B cell (primary cell): ENCODE measurements around the gene ADARB2. TPM values are rescaled to one million over a fixed set of nuclear protein-coding genes. Genes with fewer than 3 reads are reported as not detected.

Source experiments
- ATAC-seq: fragments of 200-7000 bp; cut with Tn5 transposase; one replicate; pipeline ENCODE4 v1.10.0; 2021; ENCODE audit warnings: low read depth, mild to moderate bottlenecking, moderate number of reproducible peaks, moderate library complexity
- CTCF ChIA-PET: fragments of 350-600 bp; sonication (Branson Sonifier 250); formaldehyde crosslinking; loops from one replicate; lab custom pipeline; 2021; ENCODE audit warnings: antibody characterized with exemption, inconsistent platforms; lab: Charles Lee
- POLR2A ChIA-PET: fragments of 350-600 bp; sonication (Branson Sonifier 250); formaldehyde crosslinking; loops from one replicate; lab custom pipeline; 2021; ENCODE audit warnings: antibody characterized with exemption; lab: Charles Lee
- DNase-seq: peaks from one replicate; pipeline ENCODE4 v3.0.0; 2013
- H2AFZ ChIP-seq: 2 replicates; pipeline ENCODE4 v1.6.1; 2012; ENCODE audit warnings: mild to moderate bottlenecking, low read depth, low read length; ENCODE audit not compliant: insufficient read depth, poor library complexity, severe bottlenecking
- H3K27ac ChIP-seq, 2 donors: 1 replicate in 1 of 2; 2 replicates in 1 of 2; pipeline ENCODE4 v1.5.1; 2012 to 2013; ENCODE audit warnings: low read length in 2 of 2, mild to moderate bottlenecking in 2 of 2, moderate library complexity in 1 of 2
- H3K27me3 ChIP-seq, 4 experiments: fragments of 200-600 bp in 1 of 4; sonication (generic) in 1 of 4; replicated peaks in 1 of 4; 1 replicate in 2 of 4; 2 replicates in 2 of 4; pipeline versions ENCODE4 v1.6.1 to v1.7.0; 2013 to 2016; ENCODE audit warnings: low read length in 3 of 4, mild to moderate bottlenecking in 2 of 4, mixed read lengths in 1 of 4, moderate library complexity in 1 of 4; ENCODE audit not compliant: insufficient read depth in 4 of 4, control insufficient read depth in 3 of 4; ENCODE audit errors: control extremely low read depth in 1 of 4
- H3K36me3 ChIP-seq, 2 experiments: replicated peaks in 1 of 2; 1 replicate in 1 of 2; 2 replicates in 1 of 2; pipeline versions ENCODE4 v1.6.1 to v1.7.1; 2013; ENCODE audit warnings: low read length in 1 of 2; ENCODE audit not compliant: insufficient read depth in 2 of 2, control insufficient read depth in 1 of 2; ENCODE audit errors: control extremely low read depth in 1 of 2, extremely low read depth in 1 of 2
- H3K4me1 ChIP-seq, 2 donors: fragments of 200-600 bp in 1 of 2; sonication (generic) in 1 of 2; 1 replicate in 1 of 2; 2 replicates in 1 of 2; pipeline versions ENCODE4 v1.5.1 to v1.6.1; 2013 to 2017; ENCODE audit warnings: low read length in 2 of 2; ENCODE audit not compliant: control insufficient read depth in 2 of 2, insufficient read depth in 2 of 2
- H3K4me2 ChIP-seq: replicated peaks from 2 replicates; pipeline ENCODE3; 2012; ENCODE audit warnings: mild to moderate bottlenecking, low read depth, low read length; ENCODE audit not compliant: poor library complexity, severe bottlenecking
- H3K4me3 ChIP-seq, 5 experiments: fragments of 200-600 bp in 1 of 5; sonication (generic) in 1 of 5; 1 replicate in 3 of 5; 2 replicates in 2 of 5; pipeline versions ENCODE4 v1.5.1 to v1.7.0; 2011 to 2016; ENCODE audit warnings: low read length in 4 of 5, mild to moderate bottlenecking in 4 of 5, low read depth in 2 of 5, control low read depth in 1 of 5, moderate library complexity in 1 of 5; ENCODE audit not compliant: insufficient read depth in 1 of 5; ENCODE audit errors: control extremely low read depth in 1 of 5, extremely low read depth in 1 of 5
- H3K79me2 ChIP-seq: fragments of 200-600 bp; sonication (generic); one replicate; pipeline ENCODE4 v1.6.0; 2016; ENCODE audit warnings: low read length; ENCODE audit not compliant: control insufficient read depth, insufficient read depth
- H3K9ac ChIP-seq: fragments of 200-600 bp; sonication (generic); 2 replicates; pipeline ENCODE4 v1.6.1; 2017; ENCODE audit warnings: mild to moderate bottlenecking, low read length, moderate library complexity
- H3K9me3 ChIP-seq, 3 donors: one replicate each; pipeline versions ENCODE4 v1.6.1 to v1.7.1; 2013; ENCODE audit warnings: low read length in 2 of 3; ENCODE audit not compliant: control insufficient read depth in 2 of 3, insufficient read depth in 1 of 3; ENCODE audit errors: control extremely low read depth in 1 of 3
- H4K20me1 ChIP-seq: 2 replicates; pipeline ENCODE4 v1.6.0; 2012; ENCODE audit warnings: mild to moderate bottlenecking, low read length; ENCODE audit not compliant: insufficient read depth, control insufficient read depth, poor library complexity, severe bottlenecking
- H3K27ac Mint-ChIP-seq: one replicate; pipeline ENCODE4 v1.8.0; 2021; ENCODE audit warnings: mixed read lengths
- H3K27me3 Mint-ChIP-seq: one replicate; pipeline ENCODE4 v1.8.0; 2021; ENCODE audit warnings: mixed read lengths
- H3K4me1 Mint-ChIP-seq: one replicate; pipeline ENCODE4 v1.8.0; 2021; ENCODE audit warnings: mixed read lengths
- H3K4me3 Mint-ChIP-seq: one replicate; pipeline ENCODE4 v1.8.0; 2021; ENCODE audit warnings: mixed read lengths
- H3K9me3 Mint-ChIP-seq: one replicate; pipeline ENCODE4 v1.8.0; 2022; ENCODE audit warnings: mixed read lengths; ENCODE audit not compliant: insufficient read depth
- EZH2 ChIP-seq: IDR thresholded peaks from 2 replicates; pipeline ENCODE4 v1.6.1; 2012; ENCODE audit warnings: borderline replicate concordance, low read depth, mild to moderate bottlenecking, moderate library complexity, low read length; ENCODE audit not compliant: insufficient read depth, poor library complexity, severe bottlenecking
- WGBS: methylation state at CpG from one replicate; pipeline ENCODE4 v1.1.5; 2013; ENCODE audit warnings: missing lambda C conversion rate; ENCODE audit not compliant: insufficient coverage; 5-methylcytosine and 5-hydroxymethylcytosine counted together
- intact Hi-C: fragments of 100-400 bp; cut with micrococcal nuclease; formaldehyde crosslinking; loops from one replicate; pipeline ENCODE4 v1.10.0; 2022
- polyA plus RNA-seq: library from polyadenylated mRNA; depleted of rRNA; stranded (reverse); fragments of >200 nt; gene quantifications from 2 replicates; pipeline ENCODE4 v1.2.3, GENCODE V29; 2012
- total RNA-seq, 2 donors: library from RNA; stranded (reverse); fragments of 120-200 nt in 1 of 2; gene quantifications; 1 replicate in 1 of 2; 2 replicates in 1 of 2; pipeline versions ENCODE4 v1.2.3 to v1.2.4, GENCODE V29; 2013 to 2022
- TF ChIP-seq, protein P1 (sequence below): fragments of 200-600 bp; IDR thresholded peaks from one replicate; pipeline ENCODE4 v1.8.0; 2022; ENCODE audit warnings: antibody characterized with exemption, mild to moderate bottlenecking

ADARB2 gene
- total and polyA plus RNA-seq, 2 donors (not counting 1 experiment from before 2014, with no cell fraction given): 0.13 to 0.96 TPM

DNA sequence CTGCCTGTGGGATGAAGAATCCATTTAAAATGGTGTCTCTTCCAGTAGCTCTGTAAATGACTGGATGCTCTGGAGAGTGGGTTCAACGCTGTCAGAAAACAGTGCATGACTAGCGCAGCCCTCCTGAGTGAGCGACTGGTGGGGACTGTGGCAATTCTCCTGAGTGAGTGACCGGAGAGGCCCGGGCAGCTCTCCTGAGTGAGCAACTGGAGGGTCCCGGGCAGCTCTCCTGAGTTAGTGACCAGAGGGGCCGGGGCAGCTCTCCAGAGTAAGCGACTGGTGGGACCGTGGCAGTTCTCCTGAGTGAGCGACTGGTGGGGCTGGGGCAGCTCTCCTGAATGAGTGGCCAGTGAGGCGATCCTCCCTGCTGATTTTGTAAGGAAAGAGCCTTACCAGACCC, 595.6 kb downstream of the ADARB2 start:
- CTCF ChIA-PET: no interaction called here
- Mint-ChIP-seq H3K4me1 (no peaks in the 10 kb centered on the region), H3K27me3 (peaks cover 14% of the 10 kb centered on the region), H3K4me3 (no peak overlapping the region), H3K27ac (no peak overlapping the region), H3K9me3 (peaks cover 13% of the 10 kb centered on the region)
- Histone ChIP-seq H3K27ac (no peak overlapping the region), H3K36me3 (no peaks in the 10 kb centered on the region), H3K79me2 (no peaks in the 10 kb centered on the region), H4K20me1 (no peaks in the 10 kb centered on the region), H3K9ac (no peak overlapping the region), H3K9me3 (peaks cover 4 to 34% (median 27%) of the 10 kb centered on the region in 3 donors), H3K4me2 (no peak overlapping the region), H2AFZ (no peak overlapping the region), H3K4me3 (no peak overlapping the region), H3K27me3 (no peaks in the 10 kb centered on the region), H3K4me1 (no peaks in the 10 kb centered on the region)
- intact Hi-C loops: no loop called here
- TF ChIP-seq EZH2: no peak
- TF ChIP-seq, protein P1, sequence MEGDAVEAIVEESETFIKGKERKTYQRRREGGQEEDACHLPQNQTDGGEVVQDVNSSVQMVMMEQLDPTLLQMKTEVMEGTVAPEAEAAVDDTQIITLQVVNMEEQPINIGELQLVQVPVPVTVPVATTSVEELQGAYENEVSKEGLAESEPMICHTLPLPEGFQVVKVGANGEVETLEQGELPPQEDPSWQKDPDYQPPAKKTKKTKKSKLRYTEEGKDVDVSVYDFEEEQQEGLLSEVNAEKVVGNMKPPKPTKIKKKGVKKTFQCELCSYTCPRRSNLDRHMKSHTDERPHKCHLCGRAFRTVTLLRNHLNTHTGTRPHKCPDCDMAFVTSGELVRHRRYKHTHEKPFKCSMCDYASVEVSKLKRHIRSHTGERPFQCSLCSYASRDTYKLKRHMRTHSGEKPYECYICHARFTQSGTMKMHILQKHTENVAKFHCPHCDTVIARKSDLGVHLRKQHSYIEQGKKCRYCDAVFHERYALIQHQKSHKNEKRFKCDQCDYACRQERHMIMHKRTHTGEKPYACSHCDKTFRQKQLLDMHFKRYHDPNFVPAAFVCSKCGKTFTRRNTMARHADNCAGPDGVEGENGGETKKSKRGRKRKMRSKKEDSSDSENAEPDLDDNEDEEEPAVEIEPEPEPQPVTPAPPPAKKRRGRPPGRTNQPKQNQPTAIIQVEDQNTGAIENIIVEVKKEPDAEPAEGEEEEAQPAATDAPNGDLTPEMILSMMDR: no peak
- POLR2A ChIA-PET: no interaction called here
- ATAC-seq: no peak
- DNase-seq: no peak
- WGBS: 98% methylated on average over 7 of the region's 11 CpGs

DNA sequence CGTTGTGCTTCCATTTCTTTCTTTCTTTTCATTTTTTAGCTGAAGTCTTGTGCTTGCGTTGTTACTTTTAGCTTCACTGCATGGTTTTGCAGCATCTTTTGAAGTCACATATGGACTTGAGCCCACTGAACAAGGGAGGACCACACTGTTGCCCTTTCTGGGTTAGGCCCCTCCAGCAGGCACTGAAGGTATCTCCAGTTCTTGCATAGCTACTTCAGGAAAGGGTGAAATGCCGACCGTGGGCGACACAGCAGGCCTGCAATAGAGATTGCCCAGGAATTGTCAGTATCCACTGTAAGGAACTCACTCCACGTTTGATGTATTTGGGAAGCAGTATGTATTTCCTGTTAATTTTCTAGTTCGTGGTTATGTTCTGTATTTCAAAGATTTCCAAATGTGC, 596.1 kb downstream of the ADARB2 start:
- WGBS: 75% methylated on average over 6 of the region's 7 CpGs
- intact Hi-C loops: no loop called here
- CTCF ChIA-PET: no interaction called here
- POLR2A ChIA-PET: no interaction called here
- Histone ChIP-seq H3K36me3 (no peaks in the 10 kb centered on the region), H3K79me2 (no peaks in the 10 kb centered on the region), H3K4me3 (no peak overlapping the region), H3K9me3 (peaks cover 4 to 31% (median 23%) of the 10 kb centered on the region in 3 donors), H3K27me3 (no peaks in the 10 kb centered on the region), H3K9ac (no peak overlapping the region), H3K27ac (no peak overlapping the region), H2AFZ (no peak overlapping the region), H3K4me1 (no peaks in the 10 kb centered on the region), H4K20me1 (no peaks in the 10 kb centered on the region), H3K4me2 (no peak overlapping the region)
- ATAC-seq: no peak
- TF ChIP-seq, protein P1: no peak
- no peak for TF ChIP-seq EZH2
- Mint-ChIP-seq H3K27ac (no peak overlapping the region), H3K4me3 (no peak overlapping the region), H3K9me3 (peaks cover 13% of the 10 kb centered on the region), H3K27me3 (peaks cover 14% of the 10 kb centered on the region), H3K4me1 (no peaks in the 10 kb centered on the region)
- no peak for DNase-seq
